ENCODE measurements around the gene CCDC187.
A peak's percentile ranks its signal among the peaks of the same experiment; 100 is the strongest.

The CCDC187 gene

GRCh38 chr9:136283291-136284235, 20.3 kb downstream of the CCDC187 start:
- peak; percentile 81 for DNase-seq (ENCODE audit: low spot score)

- DNase-seq (ENCODE audit: low spot score) = no peak
Measured at GRCh38 chr9:136282272-136282861, 21.5 kb downstream of the CCDC187 start.

- DNase-seq (ENCODE audit: low spot score) = no peak
Measured at GRCh38 chr9:136281421-136282271, 22.2 kb downstream of the CCDC187 start.

GRCh38 chr9:136280535-136281315, 23.2 kb downstream of the CCDC187 start:
- DNase-seq (ENCODE audit: low spot score) = no peak

- DNase-seq (ENCODE audit: low spot score) = no peak
Measured at GRCh38 chr9:136279471-136279870, 24.4 kb downstream of the CCDC187 start.

- DNase-seq (ENCODE audit: low spot score) = no peak
Measured at GRCh38 chr9:136278894-136279293, 25.0 kb downstream of the CCDC187 start.

- DNase-seq (ENCODE audit: low spot score) = no peak
Measured at GRCh38 chr9:136278221-136278620, 25.7 kb downstream of the CCDC187 start.

- no peak for DNase-seq (ENCODE audit: low spot score)
Measured at GRCh38 chr9:136277746-136278145, 26.1 kb downstream of the CCDC187 start.

- DNase-seq (ENCODE audit: low spot score) = no peak
Measured at GRCh38 chr9:136276716-136277115, 27.2 kb downstream of the CCDC187 start.

- DNase-seq (ENCODE audit: low spot score) = no peak
Measured at GRCh38 chr9:136275655-136276429, 28.1 kb downstream of the CCDC187 start.

- DNase-seq (ENCODE audit: low spot score) = no peak
Measured at GRCh38 chr9:136274786-136275654, 28.9 kb downstream of the CCDC187 start.

- no peak for DNase-seq (ENCODE audit: low spot score)
Measured at GRCh38 chr9:136273921-136274785, 29.7 kb downstream of the CCDC187 start.

- DNase-seq (ENCODE audit: low spot score) = peak; percentile 71
Measured at GRCh38 chr9:136273244-136273865, 30.5 kb downstream of the CCDC187 start.

- DNase-seq (ENCODE audit: low spot score) = no peak
Measured at GRCh38 chr9:136270173-136270705, 33.7 kb downstream of the CCDC187 start.

- DNase-seq (ENCODE audit: low spot score) = no peak
Measured at GRCh38 chr9:136268735-136269134, 35.2 kb downstream of the CCDC187 start.

GRCh38 chr9:136268318-136268717, 35.6 kb downstream of the CCDC187 start:
- no peak for DNase-seq (ENCODE audit: low spot score)

GRCh38 chr9:136267261-136268111, 36.4 kb downstream of the CCDC187 start:
- peak; percentile 94 for DNase-seq (ENCODE audit: low spot score)
